GM12874 (cell line): ENCODE data around the gene FAM98C.

Experiments used
- TF ChIP-seq, protein P1 (sequence below): IDR thresholded peaks from 2 replicates; pipeline ENCODE4 v1.5.1; 2011; ENCODE audit warnings: low read depth, mild to moderate bottlenecking, control low read depth, low read length, moderate library complexity; ENCODE audit not compliant: insufficient read depth

Gene FAM98C

DNA sequence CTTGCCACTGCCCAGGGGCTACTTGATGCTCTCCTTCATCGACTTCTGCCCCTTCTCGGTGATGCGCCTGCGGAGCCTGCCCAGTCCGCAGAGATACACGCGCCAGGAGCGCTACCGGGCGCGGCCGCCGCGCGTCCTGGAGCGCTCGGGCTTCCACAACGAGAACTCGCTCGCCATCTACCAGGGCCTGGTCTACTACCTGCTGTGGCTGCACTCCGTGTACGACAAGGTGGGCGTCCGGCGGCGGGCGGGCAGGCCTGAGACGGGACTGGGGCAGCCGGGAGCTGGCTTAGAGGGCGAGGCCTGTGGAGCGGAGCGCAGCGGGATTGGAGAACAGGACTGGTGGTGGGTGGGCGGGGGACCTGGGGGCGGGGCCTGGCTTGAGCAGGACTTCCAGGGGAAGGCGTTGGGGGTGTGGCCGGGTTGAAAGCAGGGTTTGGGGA is 41.2 kb upstream of the FAM98C start:
- TF ChIP-seq, protein P1, sequence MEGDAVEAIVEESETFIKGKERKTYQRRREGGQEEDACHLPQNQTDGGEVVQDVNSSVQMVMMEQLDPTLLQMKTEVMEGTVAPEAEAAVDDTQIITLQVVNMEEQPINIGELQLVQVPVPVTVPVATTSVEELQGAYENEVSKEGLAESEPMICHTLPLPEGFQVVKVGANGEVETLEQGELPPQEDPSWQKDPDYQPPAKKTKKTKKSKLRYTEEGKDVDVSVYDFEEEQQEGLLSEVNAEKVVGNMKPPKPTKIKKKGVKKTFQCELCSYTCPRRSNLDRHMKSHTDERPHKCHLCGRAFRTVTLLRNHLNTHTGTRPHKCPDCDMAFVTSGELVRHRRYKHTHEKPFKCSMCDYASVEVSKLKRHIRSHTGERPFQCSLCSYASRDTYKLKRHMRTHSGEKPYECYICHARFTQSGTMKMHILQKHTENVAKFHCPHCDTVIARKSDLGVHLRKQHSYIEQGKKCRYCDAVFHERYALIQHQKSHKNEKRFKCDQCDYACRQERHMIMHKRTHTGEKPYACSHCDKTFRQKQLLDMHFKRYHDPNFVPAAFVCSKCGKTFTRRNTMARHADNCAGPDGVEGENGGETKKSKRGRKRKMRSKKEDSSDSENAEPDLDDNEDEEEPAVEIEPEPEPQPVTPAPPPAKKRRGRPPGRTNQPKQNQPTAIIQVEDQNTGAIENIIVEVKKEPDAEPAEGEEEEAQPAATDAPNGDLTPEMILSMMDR = 0 out of 2 replicates have a peak, but pooled peaks have one; percentile 23

DNA sequence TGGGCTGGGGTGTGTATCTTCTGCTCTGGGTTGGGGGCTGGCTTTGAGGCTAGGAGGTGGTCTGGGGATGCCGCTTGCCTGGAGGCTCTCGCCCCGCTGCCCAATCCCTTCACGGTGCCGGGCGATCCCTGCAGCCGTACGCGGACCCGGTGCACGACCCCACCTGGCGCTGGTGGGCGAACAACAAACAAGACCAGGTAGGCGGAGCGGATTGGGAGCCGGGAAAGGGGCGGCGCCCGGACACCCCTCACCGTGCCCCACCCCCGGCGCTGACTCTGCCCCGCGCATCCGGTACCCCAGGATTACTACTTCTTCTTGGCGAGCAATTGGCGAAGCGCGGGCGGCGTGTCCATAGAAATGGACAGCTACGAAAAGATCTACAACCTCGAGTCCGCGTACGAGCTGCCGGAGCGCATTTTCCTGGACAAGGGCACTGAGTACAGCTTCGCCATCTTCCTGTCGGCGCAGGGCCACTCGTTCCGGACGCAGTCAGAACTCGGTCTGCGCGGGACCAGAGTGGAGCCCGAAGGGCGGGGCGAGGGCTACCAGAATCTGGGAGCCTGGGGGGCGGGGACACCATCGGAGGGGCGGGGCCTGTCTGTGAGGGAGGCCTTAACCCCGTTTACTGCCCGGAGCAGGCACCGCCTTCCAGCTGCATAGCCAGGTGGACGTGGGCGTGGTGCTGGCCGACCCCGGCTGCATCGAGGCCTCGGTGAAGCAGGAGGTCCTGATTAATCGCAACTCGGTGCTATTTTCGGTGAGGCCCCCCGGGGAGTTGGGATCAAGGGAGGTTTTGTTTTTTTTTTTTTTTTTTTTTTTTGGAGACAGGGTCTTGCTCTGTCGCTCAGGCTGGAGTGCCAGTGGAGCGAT is 40.6 kb upstream of the FAM98C start:
- TF ChIP-seq, protein P1 = no peak

DNA sequence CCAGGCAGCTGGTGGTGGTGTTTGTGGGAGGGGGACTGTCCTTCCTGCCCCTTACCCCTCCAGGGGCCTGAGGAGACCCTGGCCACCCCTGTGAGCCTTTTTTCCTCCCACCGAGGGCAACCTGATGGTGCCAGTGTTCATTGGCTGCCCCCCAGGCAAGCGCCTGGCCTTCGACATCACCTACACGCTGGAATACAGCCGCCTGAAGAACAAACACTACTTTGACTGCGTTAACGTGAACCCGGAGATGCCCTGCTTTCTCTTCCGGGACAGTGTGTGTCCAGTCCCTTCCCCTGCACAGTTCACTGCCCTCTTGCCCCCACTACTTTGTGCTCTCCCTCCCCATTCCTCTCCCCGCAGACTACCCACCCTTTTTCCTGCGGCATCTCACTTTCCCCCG is 35.9 kb upstream of the FAM98C start:
- TF ChIP-seq, protein P1 = no peak

DNA sequence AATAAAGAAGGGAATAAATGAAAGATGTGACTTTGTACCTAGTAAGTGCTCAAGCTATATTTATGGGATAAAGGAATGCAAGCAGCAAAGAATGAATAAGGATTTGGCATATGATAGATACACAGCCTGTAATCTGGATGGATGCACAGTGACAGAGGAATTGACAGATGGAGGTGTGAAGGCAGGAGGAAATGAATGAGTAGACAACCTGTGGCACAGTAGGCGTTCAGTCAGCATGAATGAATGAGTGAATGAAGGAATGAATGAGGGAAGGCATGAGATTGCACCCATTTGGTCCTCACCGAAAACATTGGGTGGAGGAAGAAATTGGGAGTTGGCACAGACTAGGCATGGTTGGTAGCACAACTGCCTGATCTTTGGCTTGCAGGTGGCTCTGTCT is 33.3 kb upstream of the FAM98C start:
- TF ChIP-seq, protein P1 = no peak

DNA sequence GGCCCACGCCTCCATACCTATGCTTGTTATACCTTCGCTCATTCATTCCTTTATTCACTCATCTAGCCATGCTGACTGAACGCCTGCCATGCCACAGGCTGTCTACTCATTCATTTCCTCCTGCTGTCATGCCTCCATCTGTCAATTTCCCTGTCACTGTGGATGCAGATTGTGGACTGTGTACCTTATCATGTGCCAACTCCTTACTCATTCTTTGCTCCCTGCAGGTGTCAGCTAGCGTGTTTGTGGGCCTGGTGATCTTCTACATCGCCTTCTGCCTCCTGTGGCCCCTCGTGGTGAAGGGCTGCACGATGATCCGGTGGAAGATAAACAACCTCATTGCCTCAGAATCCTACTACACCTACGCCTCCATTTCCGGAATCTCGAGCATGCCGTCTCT is 32.6 kb upstream of the FAM98C start:
- TF ChIP-seq, protein P1 = no peak

DNA sequence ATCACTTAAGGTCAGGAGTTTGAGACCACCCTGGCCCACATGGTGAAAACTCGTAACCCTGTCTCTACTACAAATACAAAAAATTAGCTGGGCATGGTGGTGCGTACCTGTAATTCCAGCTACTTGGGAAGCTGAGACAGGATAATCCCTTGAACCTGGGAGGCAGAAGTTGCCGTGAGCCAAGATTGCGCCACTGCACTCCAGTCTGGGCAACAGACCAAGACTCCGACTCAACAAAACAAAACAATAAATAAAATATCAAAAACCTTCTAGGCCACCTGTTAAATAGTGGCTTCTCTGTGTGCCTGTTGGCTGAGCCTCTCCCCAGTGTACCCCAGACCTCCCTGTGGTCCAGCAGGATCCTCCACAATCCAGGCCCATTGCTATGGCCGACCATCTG is 31.8 kb upstream of the FAM98C start:
- TF ChIP-seq, protein P1 = no peak

DNA sequence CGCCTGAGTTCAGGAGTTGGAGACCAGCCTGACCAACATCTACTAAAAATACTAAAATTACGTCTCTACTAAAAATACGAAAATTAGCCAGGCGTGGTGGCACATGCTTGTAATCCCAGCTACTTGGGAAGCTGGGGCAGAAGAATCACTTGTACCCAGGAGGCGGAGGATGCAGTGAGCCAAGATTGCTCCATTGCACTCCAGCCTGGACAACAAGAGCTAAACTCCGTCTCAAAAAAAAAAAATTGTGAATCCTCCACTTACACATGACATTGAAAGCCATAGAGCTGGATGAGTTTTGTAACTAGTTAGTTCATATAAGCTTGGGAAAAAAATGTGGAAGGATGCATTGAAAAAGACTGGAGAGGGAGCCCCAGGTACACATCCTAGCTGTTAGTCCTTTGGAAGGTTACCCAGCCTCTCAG is 29.0 kb upstream of the FAM98C start:
- TF ChIP-seq, protein P1 = no peak
